NOMO-1 treated with DMSO at 0.1 percent for 48 hours (cell line): ENCODE results near the gene DKC1.
A peak's percentile ranks its signal among the peaks of the same experiment; 100 is the strongest.

ENCODE experiments used
- DNase-seq: peaks from one replicate; lab custom pipeline; 2025; ENCODE audit not compliant: unreplicated experiment; lab: John Stamatoyannopoulos, UW

Gene DKC1

GRCh38 chrX:154735695-154736393, 26.8 kb upstream of the DKC1 start:
- no peak for DNase-seq

GRCh38 chrX:154737136-154737535, 25.5 kb upstream of the DKC1 start:
- DNase-seq = no peak

GRCh38 chrX:154738011-154738738, 24.5 kb upstream of the DKC1 start:
- DNase-seq = peak; percentile 6

- DNase-seq = peak; percentile 19
Measured at GRCh38 chrX:154739952-154740465, 22.7 kb upstream of the DKC1 start.

GRCh38 chrX:154742613-154743012, 20.1 kb upstream of the DKC1 start:
- no peak for DNase-seq

- DNase-seq = peak; percentile 48
Measured at GRCh38 chrX:154748712-154749339, 13.8 kb upstream of the DKC1 start.

GRCh38 chrX:154749856-154750255, 12.8 kb upstream of the DKC1 start:
- DNase-seq = no peak

- peak; percentile 27 for DNase-seq
Measured at GRCh38 chrX:154750301-154751202, 12.1 kb upstream of the DKC1 start, which contains the start of gene GAB3. Gene GAB3, minus strand, starts transcription at chrX:154751077. Its CDS starts 52 bp downstream, at chrX:154751025.

GRCh38 chrX:154751203-154751668, 11.4 kb upstream of the DKC1 start:
- DNase-seq = peak; percentile 55

GRCh38 chrX:154751669-154752271, 10.9 kb upstream of the DKC1 start:
- DNase-seq = no peak

GRCh38 chrX:154758696-154759095, 4.0 kb upstream of the DKC1 start:
- DNase-seq = no peak

- no peak for DNase-seq
Measured at GRCh38 chrX:154761977-154762536, 607 bp upstream of the DKC1 start.

GRCh38 chrX:154774622-154775021, 12.0 kb downstream of the DKC1 start:
- no peak for DNase-seq

GRCh38 chrX:154775419-154776349, 13.0 kb downstream of the DKC1 start:
- no peak for DNase-seq

GRCh38 chrX:154776753-154777152, 14.1 kb downstream of the DKC1 start:
- DNase-seq = no peak

- no peak for DNase-seq
Measured at GRCh38 chrX:154779261-154779660, 16.6 kb downstream of the DKC1 start.

GRCh38 chrX:154780968-154781367, 18.3 kb downstream of the DKC1 start:
- no peak for DNase-seq

- DNase-seq = peak; percentile 13
Measured at GRCh38 chrX:154784149-154784995, 21.7 kb downstream of the DKC1 start.
